ENCODE measurements around the gene HDHD5. TPM values are rescaled to one million over a fixed set of nuclear protein-coding genes. Genes with fewer than 3 reads are reported as not detected.
A peak's percentile ranks its signal among the peaks of the same experiment; 100 is the strongest.

The HDHD5 gene
- total RNA-seq, 1 donor from 2014 or later = 33.0 TPM

- DNase-seq (ENCODE audit: low spot score in 2 of 2) = no peak
- no peak for FAIRE-seq
Measured at GRCh38 chr22:17108256-17109112, 50.6 kb downstream of the HDHD5 start.

GRCh38 chr22:17107547-17107810, 51.6 kb downstream of the HDHD5 start:
- no peak for FAIRE-seq
- DNase-seq (ENCODE audit: low spot score in 2 of 2) = no peak

- FAIRE-seq = no peak
- DNase-seq (ENCODE audit: low spot score in 2 of 2) = peak in 1 of 2 donors; percentile 55
Measured at GRCh38 chr22:17106785-17107546, 52.1 kb downstream of the HDHD5 start.

DNA sequence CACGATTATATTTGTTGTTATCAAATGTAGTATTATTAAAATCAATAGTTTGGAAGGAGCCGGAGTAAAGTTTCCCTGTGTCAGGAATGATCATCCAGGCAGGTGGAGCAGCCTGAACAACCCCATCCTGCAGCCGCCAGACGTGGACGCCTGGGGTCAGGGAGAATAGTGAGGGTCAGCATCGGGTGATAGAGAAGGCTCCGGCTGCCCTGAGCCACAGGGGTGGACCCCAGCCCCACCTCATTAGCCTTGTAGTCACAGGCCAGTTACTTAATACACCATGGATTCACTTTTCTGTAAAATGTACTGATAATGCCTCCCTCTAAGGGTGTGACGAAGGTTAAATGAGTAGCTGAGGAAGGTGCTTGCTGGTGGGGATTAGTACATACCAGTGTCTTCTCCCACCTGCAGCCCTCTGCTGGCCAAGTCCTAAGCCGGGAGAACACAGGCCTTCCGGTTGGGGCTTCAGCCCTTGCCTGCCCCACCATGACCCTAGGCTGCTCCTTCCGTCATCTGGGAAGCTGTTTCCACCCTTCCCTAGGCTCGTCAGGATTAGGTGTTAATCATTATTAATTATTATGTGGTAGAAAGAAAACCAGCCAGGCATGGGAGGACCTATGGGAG, 52.8 kb downstream of the HDHD5 start:
- DNase-seq (ENCODE audit: low spot score in 2 of 2) (no peak), FAIRE-seq (no peak)

- FAIRE-seq = no peak
Measured at GRCh38 chr22:17105143-17106129, 53.6 kb downstream of the HDHD5 start.

GRCh38 chr22:17104336-17104935, 54.6 kb downstream of the HDHD5 start:
- no peak for DNase-seq (ENCODE audit: low spot score in 2 of 2)
- no peak for FAIRE-seq

More at GRCh38 chr22:17105143-17106129, 53.6 kb downstream of the HDHD5 start:
- no peak for DNase-seq (ENCODE audit: low spot score in 2 of 2)

DNA sequence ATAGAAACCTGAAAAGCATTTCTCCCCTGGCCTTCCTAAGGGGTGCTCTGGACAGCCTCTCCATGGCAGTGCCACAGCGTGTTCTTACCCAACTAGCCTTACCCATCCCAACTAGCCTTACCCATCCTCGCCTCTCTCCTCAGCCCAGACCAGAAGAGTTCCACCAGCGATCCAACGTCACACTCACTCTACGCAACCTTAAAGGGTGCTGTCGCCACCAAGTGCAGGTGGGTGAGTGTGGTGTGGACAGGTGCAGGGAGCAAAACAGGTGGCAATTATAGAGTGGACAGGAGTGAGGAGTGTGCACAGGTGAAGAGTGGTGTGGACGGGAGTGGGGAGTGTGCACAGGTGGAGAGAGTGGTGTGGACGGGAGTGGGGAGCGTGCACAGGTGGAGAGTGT, 55.7 kb downstream of the HDHD5 start:
- DNase-seq (ENCODE audit: low spot score in 2 of 2) (no peak), FAIRE-seq (no peak)

DNA sequence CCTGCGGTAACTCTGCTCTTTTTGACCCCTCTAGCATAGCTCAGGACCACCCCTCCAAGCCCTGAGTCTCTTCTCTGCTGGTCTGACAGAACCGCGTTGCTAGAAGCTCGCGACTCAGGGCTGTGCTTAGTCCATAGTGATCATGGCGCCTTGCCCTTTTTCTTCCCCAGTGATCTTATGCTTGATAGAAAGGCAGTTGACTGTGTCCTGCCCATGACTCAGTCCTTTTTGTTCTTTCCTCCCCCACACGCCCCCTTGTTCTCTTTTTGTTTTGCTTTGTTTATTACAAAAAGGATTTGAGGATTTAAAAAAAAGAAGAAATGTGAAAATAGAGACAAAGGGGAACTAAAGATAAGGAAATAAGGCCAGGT, 56.8 kb downstream of the HDHD5 start:
- DNase-seq (ENCODE audit: low spot score in 2 of 2) (no peak), FAIRE-seq (no peak)

GRCh38 chr22:17101475-17102296, 57.4 kb downstream of the HDHD5 start:
- FAIRE-seq = no peak

GRCh38 chr22:17100621-17101020, 58.5 kb downstream of the HDHD5 start:
- DNase-seq (ENCODE audit: low spot score in 2 of 2) (no peak), FAIRE-seq (no peak)

More at GRCh38 chr22:17101475-17102296, 57.4 kb downstream of the HDHD5 start:
- DNase-seq (ENCODE audit: low spot score in 2 of 2) = no peak

- FAIRE-seq = no peak
- DNase-seq (ENCODE audit: low spot score in 2 of 2) = no peak
Measured at GRCh38 chr22:17098379-17098819, 60.7 kb downstream of the HDHD5 start.

DNA sequence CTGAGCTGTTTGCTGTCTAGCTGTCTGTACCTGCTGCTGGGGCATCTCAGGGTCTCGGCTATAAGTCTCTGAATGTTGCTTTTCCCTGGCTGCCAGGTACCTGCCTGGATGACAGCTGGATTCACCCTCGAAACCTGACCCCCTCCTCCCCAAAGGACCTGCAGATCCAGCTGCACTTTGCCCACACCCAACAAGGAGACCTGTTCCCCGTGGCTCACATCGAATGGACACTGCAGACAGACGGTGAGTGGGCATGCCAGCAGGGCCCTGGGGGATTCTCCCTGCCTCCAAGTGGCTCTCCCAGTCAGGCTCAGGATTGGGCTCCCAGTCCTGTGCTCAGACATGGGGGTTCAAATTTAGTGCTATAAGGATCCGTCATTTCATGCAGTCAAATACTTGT, 61.4 kb downstream of the HDHD5 start:
- FAIRE-seq (no peak), DNase-seq (ENCODE audit: low spot score in 2 of 2) (no peak)

DNA sequence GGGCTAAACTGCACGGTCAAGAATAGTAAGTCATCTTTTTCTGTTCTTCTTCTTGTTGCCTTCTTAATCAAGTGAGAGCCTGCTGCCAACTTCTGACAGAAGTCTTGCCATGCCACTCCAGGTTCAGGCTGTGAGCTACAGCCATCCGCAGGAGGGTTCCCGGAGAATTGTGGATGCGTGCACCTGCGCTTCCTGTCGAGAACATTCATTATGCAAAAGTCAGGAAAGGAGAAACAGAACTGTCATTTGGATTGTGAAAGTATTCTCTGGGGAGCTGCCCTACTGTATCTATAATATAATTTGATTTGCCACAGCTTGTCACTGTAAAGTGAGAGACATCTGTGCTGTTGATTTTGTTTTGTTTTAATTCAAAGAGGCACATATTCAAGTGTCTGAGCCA, 62.0 kb downstream of the HDHD5 start:
- DNase-seq (ENCODE audit: low spot score in 2 of 2) (no peak), FAIRE-seq (no peak)

DNA sequence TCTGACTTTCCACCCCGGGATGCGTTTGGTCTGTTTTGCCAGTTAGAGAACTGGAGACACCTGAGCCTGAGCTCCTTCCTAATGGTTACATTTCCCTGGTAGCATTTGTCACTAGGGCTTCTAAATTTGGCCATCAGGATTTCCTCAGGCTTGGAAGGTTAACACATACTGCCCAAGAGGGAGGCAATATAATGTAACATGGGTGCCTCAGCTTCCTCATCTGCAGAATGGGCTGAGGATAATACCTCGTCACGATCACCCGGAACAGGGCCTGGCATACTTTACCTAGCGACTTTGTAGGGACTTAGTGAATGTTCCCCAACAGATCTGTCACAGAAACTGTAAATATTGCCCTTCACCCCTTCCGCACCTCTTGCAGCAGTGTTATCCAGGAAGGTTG, 63.0 kb downstream of the HDHD5 start:
- no peak for DNase-seq (ENCODE audit: low spot score in 2 of 2)
- FAIRE-seq = no peak

GRCh38 chr22:17095538-17095937, 63.5 kb downstream of the HDHD5 start:
- no peak for FAIRE-seq
- no peak for DNase-seq (ENCODE audit: low spot score in 2 of 2)

- DNase-seq (ENCODE audit: low spot score in 2 of 2) (no peak), FAIRE-seq (no peak)
Measured at GRCh38 chr22:17093081-17093480, 66.0 kb downstream of the HDHD5 start.

DNA sequence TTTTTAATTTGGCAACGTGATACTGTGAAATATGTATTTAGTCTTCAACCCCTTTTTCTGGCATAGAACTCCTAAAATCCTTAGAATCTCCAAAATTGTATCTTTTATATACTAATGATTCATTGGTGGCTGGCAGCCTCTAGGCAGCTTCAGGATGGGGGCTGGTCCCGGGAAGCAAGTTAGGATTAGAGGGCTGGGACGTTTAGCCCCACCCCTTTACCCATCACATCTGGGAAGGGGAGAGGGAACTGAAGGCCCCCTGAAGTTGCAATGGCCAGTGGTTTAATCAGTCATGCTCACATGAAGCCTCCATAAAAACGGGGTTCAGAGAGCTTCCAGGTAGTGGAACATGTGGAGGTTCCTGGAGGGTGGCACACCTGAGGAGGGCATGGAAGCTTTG, 67.2 kb downstream of the HDHD5 start:
- FAIRE-seq (no peak), DNase-seq (ENCODE audit: low spot score in 2 of 2) (no peak)

DNA sequence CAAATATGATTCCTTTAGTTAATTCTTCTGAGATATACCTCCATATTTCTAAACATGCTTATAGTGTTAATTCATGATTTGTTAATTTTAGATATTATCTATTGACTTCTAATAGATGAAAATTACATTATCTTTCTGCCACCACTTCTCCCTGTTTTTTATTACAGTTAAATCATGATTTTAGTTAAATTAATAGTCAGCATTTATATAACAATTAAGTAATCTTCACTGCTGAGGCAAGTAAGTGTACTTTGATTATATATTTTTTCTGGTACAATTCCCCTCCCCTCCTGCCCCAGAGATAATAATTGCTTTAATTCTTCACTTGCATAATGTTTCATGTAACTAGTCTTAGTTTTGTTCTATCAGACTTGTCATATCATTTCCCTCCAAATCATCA, 68.5 kb downstream of the HDHD5 start:
- no peak for FAIRE-seq
- no peak for DNase-seq (ENCODE audit: low spot score in 2 of 2)

Measured in frontal cortex (tissue), 4 donors.